ENCODE data around the gene VANGL1.

- TF ChIP-seq CTCF (IDR thresholded peaks at IDR 0.05) (no peak), EZH2 (IDR thresholded peaks at IDR 0.05) (no peak)
Measured at GRCh38 chr1:115746021-115746690, 104.4 kb downstream of the VANGL1 start.

Measured in neural progenitor cell (in vitro differentiated cells).